ENCODE results near the gene ACAD8.

DNA sequence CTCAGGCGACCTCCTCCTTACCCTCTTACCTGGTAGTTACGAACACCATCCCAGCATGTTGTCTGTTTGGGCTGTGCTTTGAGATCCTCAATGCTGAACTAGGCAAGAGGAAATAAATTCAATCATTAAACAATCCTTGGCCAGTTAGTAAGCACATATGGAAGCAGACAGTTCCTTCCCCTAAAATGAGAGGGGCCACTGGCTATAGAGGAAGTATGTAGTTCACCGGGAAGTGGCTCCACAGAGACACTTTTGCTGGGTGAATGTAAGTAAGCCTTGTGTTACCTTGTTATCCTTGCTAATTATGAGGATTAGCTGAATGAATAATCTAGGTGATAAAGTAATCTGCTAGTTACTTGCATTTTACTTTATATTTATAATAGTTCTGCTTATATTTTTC is 3.1 kb upstream of the ACAD8 start:
- TF ChIP-seq KDM1A (IDR thresholded peaks at IDR 0.05; ENCODE audit: borderline replicate concordance) (no peak), MXI1 (IDR thresholded peaks at IDR 0.05; ENCODE audit: low read depth, low read length) (no peak)
- TF ChIP-seq, protein P1, sequence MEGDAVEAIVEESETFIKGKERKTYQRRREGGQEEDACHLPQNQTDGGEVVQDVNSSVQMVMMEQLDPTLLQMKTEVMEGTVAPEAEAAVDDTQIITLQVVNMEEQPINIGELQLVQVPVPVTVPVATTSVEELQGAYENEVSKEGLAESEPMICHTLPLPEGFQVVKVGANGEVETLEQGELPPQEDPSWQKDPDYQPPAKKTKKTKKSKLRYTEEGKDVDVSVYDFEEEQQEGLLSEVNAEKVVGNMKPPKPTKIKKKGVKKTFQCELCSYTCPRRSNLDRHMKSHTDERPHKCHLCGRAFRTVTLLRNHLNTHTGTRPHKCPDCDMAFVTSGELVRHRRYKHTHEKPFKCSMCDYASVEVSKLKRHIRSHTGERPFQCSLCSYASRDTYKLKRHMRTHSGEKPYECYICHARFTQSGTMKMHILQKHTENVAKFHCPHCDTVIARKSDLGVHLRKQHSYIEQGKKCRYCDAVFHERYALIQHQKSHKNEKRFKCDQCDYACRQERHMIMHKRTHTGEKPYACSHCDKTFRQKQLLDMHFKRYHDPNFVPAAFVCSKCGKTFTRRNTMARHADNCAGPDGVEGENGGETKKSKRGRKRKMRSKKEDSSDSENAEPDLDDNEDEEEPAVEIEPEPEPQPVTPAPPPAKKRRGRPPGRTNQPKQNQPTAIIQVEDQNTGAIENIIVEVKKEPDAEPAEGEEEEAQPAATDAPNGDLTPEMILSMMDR (IDR thresholded peaks at IDR 0.05 in 2 of 3, conservative IDR thresholded peaks at IDR 0.05 in 1 of 3; ENCODE audit: control insufficient read depth in 2 of 3, extremely low read depth in 1 of 3, insufficient read depth in 1 of 3, low read depth in 3 of 3, low read length in 3 of 3): no peak
- TF ChIP-seq, protein P2, sequence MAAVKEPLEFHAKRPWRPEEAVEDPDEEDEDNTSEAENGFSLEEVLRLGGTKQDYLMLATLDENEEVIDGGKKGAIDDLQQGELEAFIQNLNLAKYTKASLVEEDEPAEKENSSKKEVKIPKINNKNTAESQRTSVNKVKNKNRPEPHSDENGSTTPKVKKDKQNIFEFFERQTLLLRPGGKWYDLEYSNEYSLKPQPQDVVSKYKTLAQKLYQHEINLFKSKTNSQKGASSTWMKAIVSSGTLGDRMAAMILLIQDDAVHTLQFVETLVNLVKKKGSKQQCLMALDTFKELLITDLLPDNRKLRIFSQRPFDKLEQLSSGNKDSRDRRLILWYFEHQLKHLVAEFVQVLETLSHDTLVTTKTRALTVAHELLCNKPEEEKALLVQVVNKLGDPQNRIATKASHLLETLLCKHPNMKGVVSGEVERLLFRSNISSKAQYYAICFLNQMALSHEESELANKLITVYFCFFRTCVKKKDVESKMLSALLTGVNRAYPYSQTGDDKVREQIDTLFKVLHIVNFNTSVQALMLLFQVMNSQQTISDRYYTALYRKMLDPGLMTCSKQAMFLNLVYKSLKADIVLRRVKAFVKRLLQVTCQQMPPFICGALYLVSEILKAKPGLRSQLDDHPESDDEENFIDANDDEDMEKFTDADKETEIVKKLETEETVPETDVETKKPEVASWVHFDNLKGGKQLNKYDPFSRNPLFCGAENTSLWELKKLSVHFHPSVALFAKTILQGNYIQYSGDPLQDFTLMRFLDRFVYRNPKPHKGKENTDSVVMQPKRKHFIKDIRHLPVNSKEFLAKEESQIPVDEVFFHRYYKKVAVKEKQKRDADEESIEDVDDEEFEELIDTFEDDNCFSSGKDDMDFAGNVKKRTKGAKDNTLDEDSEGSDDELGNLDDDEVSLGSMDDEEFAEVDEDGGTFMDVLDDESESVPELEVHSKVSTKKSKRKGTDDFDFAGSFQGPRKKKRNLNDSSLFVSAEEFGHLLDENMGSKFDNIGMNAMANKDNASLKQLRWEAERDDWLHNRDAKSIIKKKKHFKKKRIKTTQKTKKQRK (IDR thresholded peaks at IDR 0.05; ENCODE audit: low read depth, low read length): no peak

Data from GM12878 (cell line).